ENCODE results near the gene STAT2.
A peak's percentile ranks its signal among the peaks of the same experiment; 100 is the strongest.
"Not testable (repeated sequence)": the region's sequence is repeated elsewhere in the genome, so short reads cannot be mapped to it uniquely, and the experiment has no call there.

STAT2 gene

DNA sequence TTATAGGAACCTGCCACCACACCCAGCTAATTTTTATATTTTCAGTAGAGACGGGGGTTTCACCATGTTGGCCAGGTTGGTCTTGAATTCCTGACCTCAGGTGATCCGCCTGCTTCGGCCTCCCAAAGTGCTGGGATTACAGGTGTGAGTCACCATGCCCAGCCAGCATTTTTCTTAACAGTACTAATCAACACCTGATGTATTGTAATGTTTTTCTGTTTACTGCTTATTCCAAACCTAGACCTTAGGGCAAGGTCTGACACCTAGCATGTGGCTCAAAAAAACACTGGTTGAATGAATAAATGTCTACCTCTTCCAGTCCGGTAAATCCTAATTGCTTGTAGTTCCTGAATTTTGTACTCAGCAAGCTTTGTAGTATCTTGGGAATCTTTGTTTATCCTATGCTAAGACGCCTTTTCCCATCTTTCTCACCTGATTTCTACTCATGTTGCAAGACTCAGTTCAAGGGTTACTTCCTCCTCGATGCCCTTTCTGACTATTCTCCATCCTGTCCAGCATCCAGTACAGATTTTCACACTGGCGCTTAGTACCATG lies 28.9 kb downstream of the STAT2 start:
- no peak for DNase-seq (ENCODE audit: low spot score)

DNA sequence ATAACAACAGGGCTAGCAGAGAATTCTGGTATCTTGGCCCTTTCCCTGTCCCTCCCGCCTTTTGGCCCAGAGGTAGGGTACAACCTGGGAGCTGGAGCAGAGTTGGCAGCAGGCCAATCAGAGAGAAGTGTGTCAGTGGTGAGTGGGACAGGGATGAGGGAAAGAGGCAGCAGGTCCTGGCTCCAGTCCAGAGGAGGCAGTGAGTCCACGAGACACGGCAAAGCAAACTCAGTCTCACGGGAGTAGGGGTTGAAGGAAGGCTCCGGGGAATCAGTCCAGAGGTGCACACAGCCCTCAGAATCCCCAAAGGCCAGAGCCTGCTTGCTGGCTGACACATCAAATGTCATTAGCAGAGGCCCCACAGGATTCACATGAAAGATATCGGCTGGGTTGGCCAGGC lies 33.4 kb downstream of the STAT2 start:
- no peak for DNase-seq (ENCODE audit: low spot score)

DNA sequence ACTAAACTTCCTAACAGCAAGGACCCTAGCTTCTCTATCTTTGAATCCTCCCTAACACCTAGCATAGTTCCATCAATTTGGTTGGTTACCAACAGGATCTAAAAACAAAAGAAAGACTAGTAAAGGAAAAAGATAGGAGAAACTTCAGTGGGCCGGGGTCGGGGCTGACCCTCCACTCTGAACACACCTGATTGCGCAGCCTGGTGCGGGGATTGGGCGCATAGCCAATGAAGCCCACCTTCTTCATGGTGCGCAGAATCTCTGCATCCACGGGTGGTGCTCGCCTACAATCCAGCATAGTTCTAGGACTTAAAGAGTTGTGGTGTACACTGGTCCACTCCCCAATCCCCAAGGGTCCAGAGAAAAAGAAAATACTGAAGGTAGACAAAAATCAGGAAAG lies 33.8 kb downstream of the STAT2 start:
- DNase-seq (ENCODE audit: low spot score): no peak

DNA sequence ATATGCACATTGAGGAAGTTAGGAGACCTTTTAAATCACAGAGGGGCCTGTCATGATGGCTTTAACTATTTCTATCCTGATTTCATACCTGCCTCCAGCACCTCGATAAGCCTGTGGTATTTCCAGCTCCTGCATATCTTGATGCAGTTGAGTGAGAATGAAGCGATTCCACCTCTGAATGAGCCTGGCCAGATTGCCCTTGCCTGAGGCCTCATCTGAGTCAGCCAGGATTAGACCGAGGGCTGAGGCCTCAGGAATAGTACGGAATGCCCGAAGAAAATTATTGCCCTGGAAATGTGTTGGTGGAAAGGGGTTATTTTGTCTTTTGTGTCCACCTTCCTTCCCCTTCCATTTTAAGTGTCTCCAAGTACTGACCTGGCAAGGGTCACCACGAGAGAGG lies 35.7 kb downstream of the STAT2 start:
- DNase-seq (ENCODE audit: low spot score): no peak

DNA sequence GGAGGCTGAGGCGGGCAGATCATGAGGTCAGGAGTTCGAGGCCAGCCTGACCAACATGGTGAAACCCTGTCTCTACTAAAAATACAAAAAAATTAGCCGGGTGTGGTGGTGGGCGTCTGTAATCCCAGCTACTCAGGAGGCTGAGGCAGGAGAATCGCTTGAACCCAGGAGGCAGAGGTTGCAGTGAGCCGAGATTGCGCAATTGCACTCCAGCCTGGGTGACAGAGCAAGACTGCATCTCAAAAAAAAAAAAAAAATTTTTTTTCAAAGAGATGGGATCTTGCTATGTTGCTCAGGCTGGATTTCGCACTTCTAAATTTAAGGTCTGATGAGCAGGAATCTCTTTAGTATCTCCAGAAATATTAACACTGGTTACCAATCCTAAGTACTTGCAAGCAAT lies 38.3 kb downstream of the STAT2 start:
- DNase-seq (ENCODE audit: low spot score): not testable (repeated sequence)

DNA sequence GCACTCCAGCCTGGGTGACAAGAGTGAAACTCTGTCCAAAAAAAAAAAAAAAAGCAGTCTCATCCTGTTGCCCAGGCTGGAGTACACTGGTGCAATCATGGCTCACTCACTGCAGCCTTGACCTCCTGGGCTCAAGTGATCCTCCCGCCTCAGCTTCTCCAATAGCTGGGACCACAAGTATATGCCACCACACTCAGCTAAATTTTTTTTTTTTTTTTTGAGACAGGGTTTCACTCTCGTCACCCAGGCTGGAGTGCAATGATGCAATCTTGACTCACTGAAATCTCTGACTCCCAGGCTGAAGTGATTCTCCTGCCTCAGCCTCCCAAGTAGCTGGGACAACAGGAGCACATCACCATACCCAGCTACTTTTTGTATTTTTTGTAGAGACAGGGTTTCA lies 38.9 kb downstream of the STAT2 start:
- peak; percentile 66 for DNase-seq (ENCODE audit: low spot score)

DNA sequence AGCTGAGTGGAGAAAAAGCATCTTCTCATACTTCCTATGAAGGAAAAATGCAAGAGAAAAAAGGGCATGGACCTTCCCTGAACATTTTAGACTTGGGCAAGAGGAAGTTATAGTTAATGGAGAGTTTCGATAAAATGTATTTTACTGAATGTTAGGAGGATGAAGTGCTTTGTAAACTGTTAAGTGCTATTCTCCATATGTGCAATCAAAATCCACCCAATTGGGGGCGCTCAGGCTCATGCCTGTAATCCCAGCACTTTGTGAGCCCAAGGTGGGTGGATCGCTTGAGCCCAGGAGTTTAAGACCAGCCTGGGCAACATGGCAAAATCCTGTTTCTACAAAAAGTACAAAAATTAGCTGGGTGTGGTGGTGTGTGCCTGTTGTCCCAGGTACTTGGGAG lies 42.2 kb downstream of the STAT2 start:
- no peak for DNase-seq (ENCODE audit: low spot score)

DNA sequence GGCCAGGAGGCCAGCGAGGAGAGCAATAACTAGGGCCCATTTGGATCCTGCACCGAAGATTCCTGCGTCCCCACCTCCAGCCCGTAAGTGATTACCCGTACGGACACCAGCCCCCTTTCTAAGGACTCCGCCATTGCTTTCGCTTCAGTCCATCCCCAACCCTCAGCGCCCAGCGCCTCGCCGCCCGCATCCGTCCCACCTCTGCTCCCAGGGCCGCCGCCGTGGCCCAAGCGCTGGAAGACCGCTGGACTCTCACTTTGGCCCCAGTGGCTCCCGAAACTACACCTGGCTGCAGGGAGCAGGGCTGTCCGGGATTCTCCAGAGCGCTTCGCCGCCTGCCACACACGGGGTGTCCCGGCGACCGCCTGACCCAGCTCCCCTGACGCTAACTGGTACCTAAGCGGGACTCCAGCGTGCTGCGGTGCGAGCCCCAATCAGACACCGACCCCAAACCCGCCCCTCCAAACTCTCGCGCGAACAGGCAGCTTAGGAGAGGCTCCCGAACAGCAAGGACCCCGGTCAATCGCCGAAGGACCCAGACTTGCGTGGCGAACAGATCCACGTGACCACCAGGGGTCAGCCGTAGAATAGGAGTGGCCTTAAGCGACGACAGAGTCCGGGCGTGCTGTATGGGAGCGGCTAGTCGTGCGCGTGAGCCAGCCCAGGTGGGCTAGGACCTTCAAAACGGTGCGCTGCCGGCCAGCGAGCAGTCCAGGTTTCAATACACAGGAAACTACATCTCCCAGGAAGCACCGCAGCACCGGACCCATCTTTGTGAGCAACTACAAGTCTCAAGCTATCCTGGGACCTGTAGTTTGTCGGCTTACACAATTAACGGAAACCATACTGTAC lies 44.1 kb downstream of the STAT2 start, which contains the start of gene CNPY2:
Gene CNPY2 (minus strand): TSS at position 367 of the 852 bp plus-strand sequence. CDS start 771 bp downstream, outside the sequence.
- peak; percentile 97 for DNase-seq (ENCODE audit: low spot score)

DNA sequence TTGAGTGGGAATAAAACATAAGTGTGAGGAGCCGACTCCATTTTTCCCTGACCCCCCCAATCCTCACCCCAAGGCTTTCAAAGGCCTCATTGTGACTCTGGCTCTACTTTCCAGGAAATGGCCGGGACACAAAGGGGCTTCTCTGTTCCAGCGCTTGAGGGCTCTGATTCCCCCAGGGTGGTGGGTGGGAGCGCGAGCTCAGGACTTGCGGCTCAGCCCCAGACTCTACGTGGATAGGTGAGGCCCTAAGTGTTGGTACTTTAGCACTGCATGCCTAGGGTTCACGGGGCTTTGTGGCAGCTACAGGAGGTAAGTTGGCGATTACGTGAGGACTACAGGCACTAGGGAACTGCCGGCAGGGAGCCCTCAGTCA lies 44.7 kb downstream of the STAT2 start:
- peak; percentile 28 for DNase-seq (ENCODE audit: low spot score)

DNA sequence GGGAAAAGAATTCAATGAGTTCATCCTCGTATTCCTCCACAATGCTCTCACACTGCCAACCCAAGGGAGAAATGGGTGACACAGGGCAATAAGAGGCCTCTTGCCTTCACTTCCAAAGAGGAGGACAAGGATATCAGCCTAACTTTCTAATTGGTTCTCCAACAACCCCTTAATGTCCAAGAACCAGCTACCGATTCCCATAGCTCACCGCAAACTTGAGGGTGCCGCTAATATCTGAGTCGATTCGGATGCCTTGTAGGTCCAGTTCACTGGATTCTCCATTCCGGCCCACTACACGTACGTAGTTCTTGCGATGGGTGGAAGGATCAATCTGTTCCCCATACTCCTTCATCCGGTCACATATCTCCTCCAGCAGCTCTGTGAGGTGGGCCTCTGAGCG lies 48.9 kb downstream of the STAT2 start:
- no peak for DNase-seq (ENCODE audit: low spot score)

DNA sequence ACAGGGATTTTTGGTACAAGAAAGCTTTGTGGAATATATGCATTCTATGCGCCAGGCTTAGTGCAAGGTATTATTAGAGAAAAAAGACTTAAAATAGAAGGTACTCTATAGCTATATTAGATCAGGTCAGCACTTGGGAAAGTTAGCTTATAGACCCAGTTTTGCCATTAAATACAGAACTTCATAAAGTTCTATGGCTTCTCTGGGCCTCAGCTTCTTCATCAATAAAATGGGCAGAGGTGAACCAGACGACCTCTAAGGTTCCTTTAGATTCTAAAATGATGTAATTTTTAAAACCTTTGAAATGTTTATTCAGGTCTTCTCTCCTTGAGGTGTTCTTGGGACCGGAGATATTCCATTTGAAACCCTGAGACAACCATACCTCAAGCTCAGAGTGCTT lies 51.2 kb downstream of the STAT2 start:
- DNase-seq (ENCODE audit: low spot score): no peak

DNA sequence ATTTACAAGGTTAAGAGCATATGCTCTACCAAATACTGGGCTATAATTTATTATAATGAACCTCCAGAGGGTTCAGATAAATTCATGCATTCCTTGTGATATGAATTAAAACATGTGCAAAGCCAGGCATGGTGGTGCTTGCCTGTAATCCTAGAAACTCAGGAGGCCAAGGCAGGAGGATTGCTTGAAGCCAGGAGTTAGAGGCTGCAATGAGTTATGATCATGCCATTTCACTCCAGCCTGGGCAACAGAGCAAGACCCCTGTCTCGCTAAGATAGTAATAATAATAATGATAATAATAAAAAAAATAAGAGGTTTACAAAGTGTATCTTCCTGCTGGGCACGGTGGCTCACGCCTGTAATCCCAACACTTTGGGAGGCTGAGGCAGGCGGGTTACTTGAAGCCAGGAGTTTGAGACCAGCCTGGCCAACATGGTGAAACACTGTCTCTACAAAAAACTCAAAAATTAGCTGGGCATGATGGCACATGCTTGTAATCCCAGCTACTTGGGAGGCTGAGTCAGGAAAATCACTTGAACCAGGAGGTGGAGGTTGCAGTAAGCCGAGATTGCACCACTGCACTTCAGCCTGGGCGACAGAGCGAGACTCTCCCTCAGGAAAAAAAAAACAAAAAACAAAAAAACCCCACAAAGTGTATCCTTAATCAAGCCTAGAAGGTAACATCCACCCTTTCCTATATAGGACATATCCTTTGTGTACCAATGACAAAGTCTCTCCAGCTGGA lies 52.5 kb downstream of the STAT2 start:
- no peak for DNase-seq (ENCODE audit: low spot score)

DNA sequence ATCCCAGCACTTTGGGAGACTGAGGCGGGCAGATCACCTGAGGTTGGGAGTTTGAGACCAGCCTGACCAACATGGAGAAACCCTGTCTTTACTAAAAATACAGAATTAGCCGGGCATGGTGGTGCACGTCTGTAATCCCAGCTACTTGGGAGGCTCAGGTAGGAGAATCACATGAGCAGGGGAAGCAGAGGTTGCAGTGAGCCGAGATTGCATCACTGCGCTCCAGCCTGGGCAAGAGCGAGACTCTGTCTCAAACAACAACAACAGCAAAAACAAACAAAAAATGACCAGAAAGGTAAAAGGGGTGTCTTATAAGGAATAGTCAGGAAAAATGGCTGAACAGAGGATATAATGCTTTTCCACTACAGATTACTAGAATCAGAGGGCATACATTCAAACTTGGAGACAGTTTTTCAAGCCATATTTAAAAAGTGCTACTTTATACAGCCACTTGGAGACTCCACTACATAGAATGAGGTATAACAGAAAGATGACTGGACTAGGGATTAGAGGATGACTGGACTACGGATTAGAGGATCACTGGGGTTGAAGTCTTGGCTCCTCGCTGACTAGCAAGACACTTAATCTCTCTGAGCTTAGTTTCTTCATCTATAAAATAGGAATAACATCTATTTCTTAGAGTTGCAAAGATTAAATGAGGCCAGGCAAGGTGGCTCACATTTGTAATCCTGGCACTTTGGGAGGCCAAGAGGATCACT lies 54.9 kb downstream of the STAT2 start:
- DNase-seq (ENCODE audit: low spot score): peak; percentile 61

DNA sequence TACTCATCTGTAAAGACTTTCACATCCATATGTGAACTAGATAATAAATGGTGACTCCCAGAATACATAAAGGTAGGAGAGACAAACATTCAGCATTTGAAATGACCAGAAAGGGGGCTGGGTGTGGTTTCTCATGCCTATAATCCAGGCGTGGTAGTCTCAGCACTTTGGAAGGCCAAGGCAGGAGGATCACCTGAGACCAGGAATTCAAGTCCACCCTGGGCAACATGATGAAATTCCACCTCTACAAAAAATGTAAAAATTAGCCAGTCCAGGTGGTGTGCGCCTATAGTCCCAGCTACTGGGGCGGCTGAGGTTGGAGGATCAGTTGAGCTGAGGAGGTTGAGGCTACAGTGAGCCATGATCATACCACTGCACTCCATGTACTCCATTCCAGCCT lies 55.6 kb downstream of the STAT2 start:
- DNase-seq (ENCODE audit: low spot score): no peak

DNA sequence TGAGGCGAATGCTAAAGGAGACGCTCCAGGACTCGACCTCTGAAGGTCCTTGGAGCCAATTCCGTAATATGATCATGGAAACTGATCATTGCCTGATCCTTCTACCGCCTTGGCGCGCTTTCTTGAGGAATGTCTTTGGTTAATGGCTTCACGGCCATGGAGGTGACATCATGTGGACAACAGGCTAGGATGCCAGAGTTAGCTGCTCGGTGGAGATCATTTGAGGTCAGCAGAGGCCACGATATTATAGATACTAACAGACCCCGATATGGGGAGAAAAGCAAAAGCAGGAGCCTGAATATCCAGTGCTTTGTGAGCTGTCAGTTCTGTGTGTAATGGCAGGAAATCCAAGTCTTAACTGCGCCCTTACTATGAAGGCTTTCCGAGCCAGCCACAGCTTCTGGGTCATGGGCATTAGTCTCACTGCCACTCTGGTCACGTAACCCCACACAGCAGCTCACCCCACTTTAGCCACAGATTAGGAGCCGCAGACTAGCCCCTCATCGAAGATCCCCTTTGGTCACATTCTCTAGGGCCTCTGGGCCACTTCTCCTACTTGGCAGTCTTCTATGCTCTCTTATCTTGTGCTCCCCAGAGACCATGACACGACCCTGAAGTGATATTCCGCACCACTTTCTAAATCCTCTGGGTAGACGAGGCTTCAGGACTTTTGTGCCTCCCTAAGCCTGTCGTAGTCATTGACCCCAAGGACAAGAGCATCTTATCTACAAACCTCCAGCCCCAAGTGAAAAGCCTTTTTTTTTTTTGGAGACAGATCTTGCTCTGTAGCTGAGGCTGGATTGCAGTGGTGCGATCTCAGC lies 59.1 kb downstream of the STAT2 start:
- DNase-seq (ENCODE audit: low spot score): no peak

DNA sequence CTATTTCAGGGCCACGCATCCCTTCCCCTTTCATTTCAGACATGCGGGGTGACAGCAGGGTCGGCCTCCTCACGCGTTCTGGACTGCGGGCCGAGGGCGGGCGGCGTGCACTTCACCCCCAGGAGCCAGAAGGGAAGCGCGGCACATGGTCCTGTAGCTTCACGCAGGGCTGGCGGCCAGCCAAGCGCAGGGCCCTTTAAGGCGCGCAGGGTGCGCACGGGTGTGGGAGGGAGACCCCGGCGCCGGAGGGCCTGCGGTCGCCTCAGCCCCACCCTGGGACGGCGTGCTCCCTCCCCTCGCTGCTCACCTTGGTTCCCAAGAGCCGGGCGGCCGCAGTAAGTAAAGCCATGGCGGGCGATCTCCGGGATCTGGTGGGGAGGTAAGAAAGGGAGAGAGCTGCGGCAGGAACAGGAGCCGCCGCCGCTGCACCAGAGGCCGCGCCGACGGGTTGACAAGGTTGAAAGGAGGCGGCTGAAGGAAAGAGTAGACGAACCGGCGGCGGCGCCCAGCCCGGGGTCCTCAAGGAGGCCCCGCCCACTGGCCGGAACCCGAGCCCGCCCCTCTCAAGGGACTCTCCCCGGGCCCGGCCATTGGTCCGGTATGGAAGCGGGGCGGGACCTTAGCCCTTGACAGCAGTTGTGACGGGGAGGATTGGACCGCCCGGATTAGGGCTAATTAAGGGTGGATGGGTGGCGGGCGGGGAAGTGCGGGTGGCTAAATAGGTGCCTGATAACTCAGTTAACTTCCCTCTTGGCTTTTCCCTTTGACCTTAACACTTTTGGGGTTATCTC lies 59.9 kb downstream of the STAT2 start, which contains the start of gene CS:
Gene CS (minus strand): TSS at position 478 of the 791 bp plus-strand sequence. CDS start 129 bp downstream, at position 349.
- DNase-seq (ENCODE audit: low spot score): peak; percentile 98

DNA sequence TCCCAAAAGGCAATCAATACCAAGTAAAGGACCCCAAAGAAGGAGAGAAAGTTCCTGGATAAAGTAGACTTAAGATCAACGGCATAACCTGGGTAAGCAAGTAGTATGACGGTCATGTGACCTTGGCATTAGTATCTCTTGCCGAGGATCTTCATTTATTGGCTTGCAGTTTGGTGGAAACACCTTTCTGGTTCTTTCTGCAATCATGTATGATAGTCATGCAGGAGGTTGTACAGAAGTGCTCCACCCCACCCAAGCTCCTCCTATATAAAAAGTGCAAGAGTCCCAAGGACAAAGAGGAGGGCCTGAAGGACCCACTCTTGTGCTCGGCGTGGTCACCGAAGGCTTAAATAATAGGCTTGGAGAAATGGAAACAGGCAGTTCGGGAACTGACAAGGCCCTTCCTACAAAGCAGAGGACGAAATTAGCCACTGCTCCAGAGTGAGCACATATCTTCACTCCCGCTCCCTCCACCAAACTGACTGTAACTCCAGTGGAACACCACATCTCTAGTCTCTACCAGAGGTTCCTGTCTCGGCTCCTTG lies 60.5 kb downstream of the STAT2 start:
- no peak for DNase-seq (ENCODE audit: low spot score)

DNA sequence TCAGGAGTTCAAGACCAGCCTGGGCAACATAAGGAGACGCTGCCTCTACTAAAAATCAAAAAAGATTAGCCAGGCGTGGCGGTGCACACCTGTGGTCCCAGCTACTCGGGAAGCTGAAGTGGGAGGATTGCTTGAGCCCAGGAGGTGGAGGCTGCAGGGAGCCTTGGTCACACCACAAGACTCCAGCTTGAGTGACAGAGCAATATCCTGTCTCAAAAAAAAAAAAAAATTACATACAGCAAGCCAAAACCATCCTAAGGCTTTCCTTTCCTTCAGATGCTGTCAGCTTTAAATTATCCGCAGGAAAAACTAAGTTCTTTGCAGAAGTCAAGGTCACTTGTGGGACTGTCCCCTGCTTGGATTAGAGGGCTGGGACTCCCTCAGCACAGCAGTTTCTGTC lies 61.1 kb downstream of the STAT2 start:
- peak; percentile 16 for DNase-seq (ENCODE audit: low spot score)

DNA sequence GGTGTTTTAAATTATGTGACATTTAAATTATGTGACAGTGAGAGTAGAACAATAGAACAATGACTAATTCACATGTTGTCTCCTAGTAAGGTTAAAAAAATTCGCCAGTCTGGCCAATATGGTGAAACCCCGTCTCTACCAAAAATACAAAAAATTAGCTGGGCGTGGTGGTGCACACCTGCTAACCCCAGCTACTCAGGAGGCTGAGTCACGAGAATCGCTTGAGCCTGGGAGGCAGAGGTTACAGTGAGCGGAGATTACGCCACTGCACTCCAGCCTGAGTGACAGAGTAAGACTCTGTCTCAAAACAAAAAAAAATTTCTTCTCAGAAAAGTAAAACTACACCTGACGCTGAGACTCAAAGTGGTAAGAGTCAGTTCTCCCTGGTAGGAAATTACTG lies 62.5 kb downstream of the STAT2 start:
- DNase-seq (ENCODE audit: low spot score): no peak

DNA sequence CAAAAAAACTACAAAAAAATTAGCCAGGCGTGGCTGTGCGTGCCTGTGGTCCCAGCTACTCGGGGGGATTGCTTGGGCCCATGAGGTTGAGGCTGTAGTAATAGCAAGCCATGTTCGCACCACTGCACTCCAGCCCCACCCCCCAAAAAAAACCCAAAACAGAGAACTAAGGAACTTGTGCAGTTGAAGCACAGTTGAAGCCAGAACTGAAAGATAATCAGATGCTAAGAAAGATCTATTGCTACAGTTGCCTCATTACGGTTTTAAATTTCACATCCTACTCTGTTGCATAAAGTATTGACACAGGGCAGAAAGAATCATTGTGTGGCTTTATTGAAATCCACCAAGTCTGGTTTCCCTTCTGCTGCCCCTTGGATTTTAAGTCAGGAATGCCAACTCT lies 63.6 kb downstream of the STAT2 start:
- DNase-seq (ENCODE audit: low spot score): no peak

Measured in RKO (cell line).